Neural progenitor cell (in vitro differentiated cells): ENCODE data around the gene TMX2.

Experiments used
- CTCF ChIP-seq: fragments of 200-600 bp; sonication (generic); IDR thresholded peaks from 2 replicates; pipeline ENCODE4 v1.5.1; 2017; ENCODE audit warnings: antibody characterized with exemption, mild to moderate bottlenecking
- EZH2phosphoT487 ChIP-seq: fragments of 200-600 bp; sonication (generic); IDR thresholded peaks from 2 replicates; pipeline ENCODE4 v1.6.1; 2017; ENCODE audit warnings: antibody characterized with exemption

- TF ChIP-seq CTCF (no peak), EZH2phosphoT487 (no peak)
These were observed 40.6 kb downstream of the TMX2 start for GRCh38 chr11:57752954-57753353.
